ENCODE results near the gene SLC36A1.

Gene SLC36A1

GRCh38 chr5:151483176-151483575, 35.8 kb downstream of the SLC36A1 start:
- peak; percentile 99 for DNase-seq (ENCODE audit: low read depth)
- peak overlapping the region; percentile 38 for H3K4me3 ChIP-seq (ENCODE audit: low read depth, low read length)
- no peak for TF ChIP-seq POLR2A (IDR thresholded peaks at IDR 0.05; ENCODE audit: extremely low read depth, insufficient read length)
- TF ChIP-seq MYC (IDR thresholded peaks at IDR 0.05; ENCODE audit: low read depth, low read length) = peak; percentile 52; the same call in 1 of the 2 replicates
- no peak for TF ChIP-seq CTCF (IDR thresholded peaks at IDR 0.05; ENCODE audit: low read depth, low read length)
- TF ChIP-seq MAX (IDR thresholded peaks at IDR 0.05; ENCODE audit: low read depth, low read length) = peak; percentile 47; the same call in 1 of the 2 replicates

GRCh38 chr5:151483647-151484046, 36.2 kb downstream of the SLC36A1 start:
- TF ChIP-seq MAX (IDR thresholded peaks at IDR 0.05; ENCODE audit: low read depth, low read length) = no peak; the same call in 1 of the 2 replicates
- peak; percentile 64 for TF ChIP-seq MYC (IDR thresholded peaks at IDR 0.05; ENCODE audit: low read depth, low read length)
- peak; percentile 91 for DNase-seq (ENCODE audit: low read depth)
- H3K4me3 ChIP-seq (ENCODE audit: low read depth, low read length) = peak overlapping the region; percentile 38

- no peak overlapping the region for H3K4me3 ChIP-seq (ENCODE audit: low read depth, low read length)
- DNase-seq (ENCODE audit: low read depth) = no peak
- TF ChIP-seq MAX (IDR thresholded peaks at IDR 0.05; ENCODE audit: low read depth, low read length) = no peak
- TF ChIP-seq POLR2A (IDR thresholded peaks at IDR 0.05; ENCODE audit: extremely low read depth, insufficient read length) = no peak
- no peak for TF ChIP-seq MYC (IDR thresholded peaks at IDR 0.05; ENCODE audit: low read depth, low read length)
- no peak for TF ChIP-seq CTCF (IDR thresholded peaks at IDR 0.05; ENCODE audit: low read depth, low read length)
Measured at GRCh38 chr5:151487544-151487943, 40.1 kb downstream of the SLC36A1 start.

GRCh38 chr5:151490627-151491026, 43.2 kb downstream of the SLC36A1 start:
- TF ChIP-seq CTCF (IDR thresholded peaks at IDR 0.05; ENCODE audit: low read depth, low read length) = no peak
- no peak for TF ChIP-seq MYC (IDR thresholded peaks at IDR 0.05; ENCODE audit: low read depth, low read length)
- 0 out of 2 replicates have a peak, but pooled peaks have one; percentile 10 for TF ChIP-seq MAX (IDR thresholded peaks at IDR 0.05; ENCODE audit: low read depth, low read length)
- DNase-seq (ENCODE audit: low read depth) = peak; percentile 59
- H3K4me3 ChIP-seq (ENCODE audit: low read depth, low read length) = no peak overlapping the region

GRCh38 chr5:151491062-151491461, 43.7 kb downstream of the SLC36A1 start:
- no peak for DNase-seq (ENCODE audit: low read depth)
- H3K4me3 ChIP-seq (ENCODE audit: low read depth, low read length) = no peak overlapping the region
- no peak for TF ChIP-seq POLR2A (IDR thresholded peaks at IDR 0.05; ENCODE audit: extremely low read depth, insufficient read length)
- no peak for TF ChIP-seq MAX (IDR thresholded peaks at IDR 0.05; ENCODE audit: low read depth, low read length)
- no peak for TF ChIP-seq CTCF (IDR thresholded peaks at IDR 0.05; ENCODE audit: low read depth, low read length)
- no peak for TF ChIP-seq MYC (IDR thresholded peaks at IDR 0.05; ENCODE audit: low read depth, low read length)

- TF ChIP-seq MYC (IDR thresholded peaks at IDR 0.05; ENCODE audit: low read depth, low read length) (no peak), CTCF (IDR thresholded peaks at IDR 0.05; ENCODE audit: low read depth, low read length) (no peak), POLR2A (IDR thresholded peaks at IDR 0.05; ENCODE audit: extremely low read depth, insufficient read length) (no peak)
- H3K4me3 ChIP-seq (ENCODE audit: low read depth, low read length) = no peak overlapping the region
- DNase-seq (ENCODE audit: low read depth) = peak; percentile 73
Measured at GRCh38 chr5:151492729-151493128, 45.3 kb downstream of the SLC36A1 start.

Data from NB4 (cell line).